ENCODE measurements around the gene CDK11B.

The CDK11B gene

DNA sequence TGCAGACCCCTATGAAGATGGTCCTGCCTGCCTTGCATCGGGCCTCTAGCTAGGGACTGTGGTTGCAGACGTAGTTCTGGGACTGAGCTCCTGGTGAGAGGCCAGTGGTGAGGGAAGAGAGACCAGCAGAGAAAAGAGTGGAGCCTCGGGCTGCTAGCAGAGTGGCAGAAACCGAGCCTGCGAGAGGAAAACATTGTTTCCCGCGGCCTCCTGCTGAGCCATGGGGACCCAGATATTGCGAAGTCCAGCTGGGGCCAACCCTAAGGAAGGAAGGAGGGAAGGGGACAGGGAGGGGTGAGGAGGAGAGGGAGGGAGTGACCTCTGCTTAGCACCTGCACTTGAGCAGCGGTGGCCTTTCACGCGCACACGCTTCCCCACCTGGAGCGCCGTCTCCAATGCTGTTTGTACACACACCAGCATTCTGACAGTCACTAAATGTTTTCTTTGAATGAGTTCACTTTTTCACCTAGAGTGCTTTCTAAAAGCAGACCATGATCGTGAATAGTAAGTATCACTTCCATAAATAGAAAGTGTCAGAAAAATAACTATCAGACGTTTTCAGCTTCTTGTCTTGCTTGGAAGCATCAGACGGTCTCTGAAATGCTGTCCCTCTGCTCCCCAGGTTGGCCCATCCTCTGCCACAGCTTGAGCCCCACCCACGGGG is 56.4 kb downstream of the CDK11B start:
- Histone ChIP-seq H3K4me1 (ENCODE audit: low read length) (peaks cover 37% of the 10 kb centered on the region), H3K9ac (ENCODE audit: low read length) (no peak overlapping the region; the same call in 1 of the 2 replicates), H3K36me3 (replicated peaks; ENCODE audit: low read depth, low read length) (no peaks in the 10 kb centered on the region), H4K20me1 (ENCODE audit: insufficient read depth, low read length) (no peaks in the 10 kb centered on the region), H3K4me3 (ENCODE audit: low read length) (peak overlapping the region; percentile 39), H3K4me2 (ENCODE audit: low read length) (peak overlapping the region; percentile 78), H3K27me3 (ENCODE audit: low read depth, low read length) (no peaks in the 10 kb centered on the region), H2AFZ (ENCODE audit: low read depth, low read length) (peak overlapping the region; percentile 47), H3K9me3 (ENCODE audit: insufficient read depth, low read length) (no peaks in the 10 kb centered on the region), H3K27ac (ENCODE audit: low read length) (peak overlapping the region; percentile 21; the same call in 1 of the 2 replicates), H3K79me2 (ENCODE audit: low read length) (no peaks in the 10 kb centered on the region)
- TF ChIP-seq EZH2phosphoT487 (IDR thresholded peaks at IDR 0.05; ENCODE audit: low read depth): no peak
- TF ChIP-seq, protein P1, sequence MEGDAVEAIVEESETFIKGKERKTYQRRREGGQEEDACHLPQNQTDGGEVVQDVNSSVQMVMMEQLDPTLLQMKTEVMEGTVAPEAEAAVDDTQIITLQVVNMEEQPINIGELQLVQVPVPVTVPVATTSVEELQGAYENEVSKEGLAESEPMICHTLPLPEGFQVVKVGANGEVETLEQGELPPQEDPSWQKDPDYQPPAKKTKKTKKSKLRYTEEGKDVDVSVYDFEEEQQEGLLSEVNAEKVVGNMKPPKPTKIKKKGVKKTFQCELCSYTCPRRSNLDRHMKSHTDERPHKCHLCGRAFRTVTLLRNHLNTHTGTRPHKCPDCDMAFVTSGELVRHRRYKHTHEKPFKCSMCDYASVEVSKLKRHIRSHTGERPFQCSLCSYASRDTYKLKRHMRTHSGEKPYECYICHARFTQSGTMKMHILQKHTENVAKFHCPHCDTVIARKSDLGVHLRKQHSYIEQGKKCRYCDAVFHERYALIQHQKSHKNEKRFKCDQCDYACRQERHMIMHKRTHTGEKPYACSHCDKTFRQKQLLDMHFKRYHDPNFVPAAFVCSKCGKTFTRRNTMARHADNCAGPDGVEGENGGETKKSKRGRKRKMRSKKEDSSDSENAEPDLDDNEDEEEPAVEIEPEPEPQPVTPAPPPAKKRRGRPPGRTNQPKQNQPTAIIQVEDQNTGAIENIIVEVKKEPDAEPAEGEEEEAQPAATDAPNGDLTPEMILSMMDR (IDR thresholded peaks at IDR 0.05; ENCODE audit: low read depth, low read length): no peak

- Histone ChIP-seq H3K27me3 (ENCODE audit: low read depth, low read length) (0 out of 2 replicates have a peak, but pooled peaks cover 4% of the 10 kb centered on the region), H3K9ac (ENCODE audit: low read length) (no peak overlapping the region), H3K9me3 (ENCODE audit: insufficient read depth, low read length) (no peaks in the 10 kb centered on the region), H2AFZ (ENCODE audit: low read depth, low read length) (no peak overlapping the region), H3K4me3 (ENCODE audit: low read length) (no peak overlapping the region), H3K36me3 (replicated peaks; ENCODE audit: low read depth, low read length) (no peaks in the 10 kb centered on the region), H3K27ac (ENCODE audit: low read length) (no peak overlapping the region), H3K4me2 (ENCODE audit: low read length) (peak overlapping the region; percentile 78), H4K20me1 (ENCODE audit: insufficient read depth, low read length) (no peaks in the 10 kb centered on the region), H3K4me1 (ENCODE audit: low read length) (peaks cover 36% of the 10 kb centered on the region), H3K79me2 (ENCODE audit: low read length) (no peaks in the 10 kb centered on the region)
- no peak for TF ChIP-seq EZH2phosphoT487 (IDR thresholded peaks at IDR 0.05; ENCODE audit: low read depth)
- TF ChIP-seq, protein P1 (IDR thresholded peaks at IDR 0.05; ENCODE audit: low read depth, low read length): no peak
Observed at GRCh38 chr1:1601564-1602303, 57.1 kb downstream of the CDK11B start.

- no peak overlapping the region for H3K4me2 ChIP-seq (ENCODE audit: low read length)
- H4K20me1 ChIP-seq (ENCODE audit: insufficient read depth, low read length): no peaks in the 10 kb centered on the region
- H3K36me3 ChIP-seq (replicated peaks; ENCODE audit: low read depth, low read length): no peaks in the 10 kb centered on the region
- H3K27me3 ChIP-seq (ENCODE audit: low read depth, low read length): peaks cover 12% of the 10 kb centered on the region; the same call in 1 of the 2 replicates
- H3K27ac ChIP-seq (ENCODE audit: low read length): no peak overlapping the region
- no peak overlapping the region for H2AFZ ChIP-seq (ENCODE audit: low read depth, low read length)
- H3K9ac ChIP-seq (ENCODE audit: low read length): no peak overlapping the region
- H3K79me2 ChIP-seq (ENCODE audit: low read length): no peaks in the 10 kb centered on the region
- peaks cover 33% of the 10 kb centered on the region for H3K4me1 ChIP-seq (ENCODE audit: low read length)
- no peak overlapping the region for H3K4me3 ChIP-seq (ENCODE audit: low read length)
- TF ChIP-seq, protein P1 (IDR thresholded peaks at IDR 0.05; ENCODE audit: low read depth, low read length): no peak
- TF ChIP-seq EZH2phosphoT487 (IDR thresholded peaks at IDR 0.05; ENCODE audit: low read depth): no peak
- H3K9me3 ChIP-seq (ENCODE audit: insufficient read depth, low read length): no peaks in the 10 kb centered on the region
Observed at GRCh38 chr1:1600861-1601563, 57.8 kb downstream of the CDK11B start.
